Cardiac muscle cell (in vitro differentiated cells and primary cell): ENCODE data around the gene CYTH1. TPM values are rescaled to one million over a fixed set of nuclear protein-coding genes. Genes with fewer than 3 reads are reported as not detected.
A peak's percentile ranks its signal among the peaks of the same experiment; 100 is the strongest.
"Not testable (repeated sequence)": the region's sequence is repeated elsewhere in the genome, so short reads cannot be mapped to it uniquely, and the experiment has no call there.

Experiments used
- DNase-seq, 2 donors: peaks; one replicate each; pipeline versions ENCODE4 v3.0.0 to v3.0.0-alpha.2; 2010 to 2017; ENCODE audit warnings: low read depth in 1 of 2, low spot score in 1 of 2
- H3K27ac ChIP-seq: fragments of 200-600 bp; sonication (generic); 2 replicates; pipeline ENCODE4 v1.5.1; 2016
- H3K27me3 ChIP-seq: fragments of 200-600 bp; sonication (generic); 2 replicates; pipeline ENCODE4 v1.6.0; 2016; ENCODE audit warnings: control low read depth
- H3K36me3 ChIP-seq: fragments of 200-600 bp; sonication (generic); 2 replicates; pipeline ENCODE4 v1.5.1; 2016; ENCODE audit warnings: control low read depth
- H3K4me1 ChIP-seq: fragments of 200-600 bp; sonication (generic); 2 replicates; pipeline ENCODE4 v1.8.1; 2017; ENCODE audit warnings: low read depth, mild to moderate bottlenecking, mixed run types
- H3K4me3 ChIP-seq: fragments of 200-600 bp; sonication (generic); 2 replicates; pipeline ENCODE4 v1.5.1; 2016; ENCODE audit warnings: mild to moderate bottlenecking
- H3K9me3 ChIP-seq: fragments of 200-600 bp; sonication (generic); 2 replicates; pipeline ENCODE4 v1.5.1; 2017; ENCODE audit warnings: low read depth, mild to moderate bottlenecking, control low read depth
- CTCF ChIP-seq: IDR thresholded peaks from 2 replicates; pipeline ENCODE4 v1.5.1; 2012; ENCODE audit warnings: low read depth, mild to moderate bottlenecking, low read length
- polyA plus RNA-seq: library from polyadenylated mRNA; unstranded; fragments of >200 nt; fragmentation: Nextera tagmentation; extraction: Ambion mirVana; gene quantifications from 2 replicates; pipeline ENCODE4 v1.2.1, GENCODE V29; 2016
- total RNA-seq: library from RNA; depleted of rRNA; stranded (reverse); fragments of >200 nt; gene quantifications from 2 replicates; pipeline ENCODE4 v1.2.3, GENCODE V29; 2016

CYTH1 gene
- total and polyA plus RNA-seq, 2 experiments from 2014 or later, result 21.9 to 39.6 TPM

GRCh38 chr17:78779850-78780249 is 2.2 kb downstream of the CYTH1 start:
- Histone ChIP-seq H3K4me1 (peaks cover 18% of the 10 kb centered on the region), H3K9me3 (no peaks in the 10 kb centered on the region), H3K36me3 (no peaks in the 10 kb centered on the region), H3K4me3 (no peak overlapping the region), H3K27me3 (no peaks in the 10 kb centered on the region), H3K27ac (no peak overlapping the region)
- no peak for TF ChIP-seq CTCF
- DNase-seq, result no peak

- not testable (repeated sequence) for H3K27me3 ChIP-seq, H3K27ac ChIP-seq, H3K9me3 ChIP-seq, DNase-seq, H3K36me3 ChIP-seq, H3K4me3 ChIP-seq
- peaks cover 16% of the 10 kb centered on the region for H3K4me1 ChIP-seq
Observed at GRCh38 chr17:78779286-78779651, 2.8 kb downstream of the CYTH1 start.

- Histone ChIP-seq H3K4me3 (no peak overlapping the region), H3K9me3 (no peaks in the 10 kb centered on the region), H3K36me3 (no peaks in the 10 kb centered on the region), H3K4me1 (peaks cover 11% of the 10 kb centered on the region), H3K27ac (no peak overlapping the region), H3K27me3 (no peaks in the 10 kb centered on the region)
- DNase-seq, result no peak
- no peak for TF ChIP-seq CTCF
Observed at GRCh38 chr17:78777881-78778280, 4.2 kb downstream of the CYTH1 start.

- Histone ChIP-seq H3K27me3 (no peaks in the 10 kb centered on the region), H3K36me3 (no peaks in the 10 kb centered on the region), H3K27ac (peak overlapping the region; percentile 37), H3K4me1 (peaks cover 8% of the 10 kb centered on the region), H3K4me3 (no peak overlapping the region), H3K9me3 (no peaks in the 10 kb centered on the region)
- TF ChIP-seq CTCF, result no peak
- DNase-seq, result no peak
Observed at GRCh38 chr17:78774956-78775571, 7.0 kb downstream of the CYTH1 start.

- H3K36me3 ChIP-seq, result no peaks in the 10 kb centered on the region
Observed at GRCh38 chr17:78774453-78774852, 7.6 kb downstream of the CYTH1 start.

More at GRCh38 chr17:78774453-78774852, 7.6 kb downstream of the CYTH1 start:
- Histone ChIP-seq H3K4me3 (no peak overlapping the region), H3K27ac (peak overlapping the region; percentile 37), H3K27me3 (no peaks in the 10 kb centered on the region), H3K4me1 (peaks cover 8% of the 10 kb centered on the region), H3K9me3 (no peaks in the 10 kb centered on the region)
- no peak for DNase-seq
- no peak for TF ChIP-seq CTCF
